ENCODE data around the gene MIF.
"Not testable (repeated sequence)": the region's sequence is repeated elsewhere in the genome, so short reads cannot be mapped to it uniquely, and the experiment has no call there.

MIF gene

GRCh38 chr22:23893945-23894709 is at the start of gene MIF:
TSS of gene MIF (plus strand) at chr22:23894383. CDS start at chr22:23894475, 92 bp downstream.
- FAIRE-seq, result no peak

GRCh38 chr22:23844739-23845202 is 49.4 kb upstream of the MIF start:
- FAIRE-seq, result no peak

GRCh38 chr22:23845265-23846080 is 48.7 kb upstream of the MIF start:
- FAIRE-seq, result no peak

GRCh38 chr22:23846081-23846469 is 48.1 kb upstream of the MIF start:
- no peak for FAIRE-seq

GRCh38 chr22:23847310-23847920 is 46.8 kb upstream of the MIF start:
- no peak for FAIRE-seq

GRCh38 chr22:23847991-23848864 is 46.0 kb upstream of the MIF start:
- FAIRE-seq, result no peak

- no peak for FAIRE-seq
Measured at GRCh38 chr22:23849009-23850006, 44.9 kb upstream of the MIF start.

- no peak for FAIRE-seq
Measured at GRCh38 chr22:23850136-23850611, 44.0 kb upstream of the MIF start.

- no peak for FAIRE-seq
Measured at GRCh38 chr22:23856721-23857605, 37.2 kb upstream of the MIF start.

- no peak for FAIRE-seq
Measured at GRCh38 chr22:23857606-23858483, 36.3 kb upstream of the MIF start, which contains the start of gene SLC2A11. TSS of gene SLC2A11 (plus strand) at chr22:23857875. CDS start at chr22:23858000, 125 bp downstream.

- FAIRE-seq, result no peak
Measured at GRCh38 chr22:23858484-23858815, 35.7 kb upstream of the MIF start.

- FAIRE-seq, result no peak
Measured at GRCh38 chr22:23859201-23859600, 35.0 kb upstream of the MIF start.

GRCh38 chr22:23860187-23860586 is 34.0 kb upstream of the MIF start:
- not testable (repeated sequence) for FAIRE-seq

- no peak for FAIRE-seq
Measured at GRCh38 chr22:23862103-23862502, 32.1 kb upstream of the MIF start.

- not testable (repeated sequence) for FAIRE-seq
Measured at GRCh38 chr22:23864499-23865154, 29.6 kb upstream of the MIF start.

- no peak for FAIRE-seq
Measured at GRCh38 chr22:23868580-23868979, 25.6 kb upstream of the MIF start.

- FAIRE-seq, result no peak
Measured at GRCh38 chr22:23874871-23875270, 19.3 kb upstream of the MIF start.

GRCh38 chr22:23875801-23876200 is 18.4 kb upstream of the MIF start:
- no peak for FAIRE-seq

All from colon (tissue), 2 donors.